NB4 (cell line): ENCODE results near the gene FRY.

Experiments
- CTCF ChIP-seq: IDR thresholded peaks from one replicate; pipeline ENCODE4 v1.5.1; 2012; ENCODE audit warnings: low read depth, low read length
- MAX ChIP-seq: IDR thresholded peaks from 2 replicates; pipeline ENCODE4 v1.6.1; 2011; ENCODE audit warnings: low read depth, low read length
- MYC ChIP-seq: IDR thresholded peaks from 2 replicates; pipeline ENCODE4 v1.6.1; 2011; ENCODE audit warnings: low read depth, low read length
- POLR2A ChIP-seq: IDR thresholded peaks from 2 replicates; pipeline ENCODE4 v1.6.1; 2011; ENCODE audit warnings: mild to moderate bottlenecking; ENCODE audit not compliant: insufficient read length; ENCODE audit errors: extremely low read depth

GRCh38 chr13:32016631-32017030 is 14.9 kb upstream of the FRY start:
- TF ChIP-seq CTCF, result no peak
- no peak for TF ChIP-seq MAX
- TF ChIP-seq POLR2A, result no peak
- no peak for TF ChIP-seq MYC
